Neural progenitor cell (in vitro differentiated cells): ENCODE data around the gene SLC10A7. TPM values are rescaled to one million over a fixed set of nuclear protein-coding genes. Genes with fewer than 3 reads are reported as not detected.

Experiments
- DNase-seq: peaks from one replicate; pipeline ENCODE4 v3.0.0-alpha.2; 2016; ENCODE audit warnings: low spot score
- H2AFZ ChIP-seq: fragments of 200-600 bp; sonication (generic); replicated peaks from 2 replicates; pipeline ENCODE4 v1.6.1; 2016; ENCODE audit warnings: antibody characterized with exemption
- H3F3A ChIP-seq: fragments of 200-600 bp; sonication (generic); 2 replicates; pipeline ENCODE4 v1.6.1; 2016; ENCODE audit warnings: antibody characterized with exemption, low read depth
- H3K27ac ChIP-seq: fragments of 200-600 bp; sonication (generic); 2 replicates; pipeline ENCODE4 v1.5.1; 2016; ENCODE audit warnings: mild to moderate bottlenecking
- H3K27me3 ChIP-seq: fragments of 200-600 bp; sonication (generic); 2 replicates; pipeline ENCODE4 v1.6.1; 2016; ENCODE audit warnings: mild to moderate bottlenecking, moderate library complexity
- H3K36me3 ChIP-seq: fragments of 200-600 bp; sonication (generic); 2 replicates; pipeline ENCODE4 v1.5.1; 2016
- H3K4me1 ChIP-seq: fragments of 200-600 bp; sonication (generic); 2 replicates; pipeline ENCODE4 v1.6.1; 2016; ENCODE audit warnings: mixed run types
- H3K4me2 ChIP-seq: fragments of 200-600 bp; sonication (generic); 2 replicates; pipeline ENCODE4 v1.6.1; 2016
- H3K4me3 ChIP-seq: fragments of 200-600 bp; sonication (generic); 2 replicates; pipeline ENCODE4 v1.5.1; 2016
- H3K79me2 ChIP-seq: fragments of 200-600 bp; sonication (generic); 2 replicates; pipeline ENCODE4 v1.6.1; 2016; ENCODE audit warnings: low read depth
- H3K9ac ChIP-seq: fragments of 200-600 bp; sonication (generic); 2 replicates; pipeline ENCODE4 v1.6.1; 2016
- H3K9me3 ChIP-seq: fragments of 200-600 bp; sonication (generic); 2 replicates; pipeline ENCODE4 v1.5.1; 2016; ENCODE audit warnings: low read depth
- H4K20me1 ChIP-seq: fragments of 200-600 bp; sonication (generic); 2 replicates; pipeline ENCODE4 v1.6.1; 2016; ENCODE audit warnings: low read depth
- H3K27ac Mint-ChIP-seq: 3 replicates; pipeline ENCODE4 v1.8.0; 2021; ENCODE audit warnings: mixed read lengths
- H3K27me3 Mint-ChIP-seq: 2 replicates; pipeline ENCODE4 v1.8.0; 2022; ENCODE audit warnings: low read depth, mild to moderate bottlenecking, inconsistent platforms, moderate library complexity, mixed read lengths; ENCODE audit not compliant: insufficient read depth
- H3K36me3 Mint-ChIP-seq: 3 replicates; pipeline ENCODE4 v1.8.0; 2021; ENCODE audit warnings: mixed read lengths
- H3K4me1 Mint-ChIP-seq: 3 replicates; pipeline ENCODE4 v1.8.0; 2021; ENCODE audit warnings: mixed read lengths
- H3K4me3 Mint-ChIP-seq: 3 replicates; pipeline ENCODE4 v1.8.0; 2021; ENCODE audit warnings: mild to moderate bottlenecking, moderate library complexity, mixed read lengths
- H3K9me3 Mint-ChIP-seq: 3 replicates; pipeline ENCODE4 v1.8.0; 2020; ENCODE audit warnings: mixed read lengths
- CTCF ChIP-seq: fragments of 200-600 bp; sonication (generic); IDR thresholded peaks from 2 replicates; pipeline ENCODE4 v1.5.1; 2017; ENCODE audit warnings: antibody characterized with exemption, mild to moderate bottlenecking
- EZH2 ChIP-seq: fragments of 200-600 bp; sonication (generic); IDR thresholded peaks from 2 replicates; pipeline ENCODE4 v1.6.1; 2017; ENCODE audit warnings: antibody characterized with exemption, mild to moderate bottlenecking, moderate library complexity
- EZH2phosphoT487 ChIP-seq: fragments of 200-600 bp; sonication (generic); IDR thresholded peaks from 2 replicates; pipeline ENCODE4 v1.6.1; 2017; ENCODE audit warnings: antibody characterized with exemption
- total RNA-seq: library from RNA; depleted of rRNA; stranded (reverse); fragments of >200 nt; gene quantifications from 2 replicates; pipeline ENCODE4 v1.2.3, GENCODE V29; 2015; ENCODE audit warnings: low replicate concordance

Gene SLC10A7
- total RNA-seq, 1 donor from 2014 or later, result 9.9 TPM

DNA sequence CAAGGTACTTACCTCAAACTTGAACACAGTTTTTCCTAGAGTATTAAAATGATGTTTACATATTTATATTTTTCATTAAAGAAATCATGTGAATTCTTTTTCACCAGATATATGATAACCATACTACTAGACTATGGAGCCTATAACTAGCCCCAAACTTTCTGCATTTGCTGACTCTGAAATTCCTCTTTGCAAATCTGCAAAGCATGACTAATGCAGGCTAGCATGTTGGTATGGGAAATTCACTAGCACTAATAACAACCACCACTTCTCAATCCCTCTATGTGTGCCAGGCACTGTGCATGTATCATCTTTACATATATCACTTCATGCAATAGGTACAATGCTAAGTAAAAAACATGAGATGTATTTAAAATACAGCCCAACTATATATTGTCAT lies 51.1 kb downstream of the SLC10A7 start:
- H3K36me3 Mint-ChIP-seq, result no peaks in the 10 kb centered on the region
- H2AFZ ChIP-seq, result no peak overlapping the region
- no peaks in the 10 kb centered on the region for H4K20me1 ChIP-seq
- H3K27ac Mint-ChIP-seq, result no peak overlapping the region
- no peak overlapping the region for H3K9ac ChIP-seq
- H3K36me3 ChIP-seq, result no peaks in the 10 kb centered on the region
- no peak for DNase-seq
- H3K9me3 ChIP-seq, result no peaks in the 10 kb centered on the region
- TF ChIP-seq EZH2phosphoT487 (no peak), CTCF (no peak), EZH2 (no peak)
- H3K27me3 ChIP-seq, result no peaks in the 10 kb centered on the region
- H3K4me3 Mint-ChIP-seq, result no peak overlapping the region
- no peaks in the 10 kb centered on the region for H3K27me3 Mint-ChIP-seq
- H3K4me2 ChIP-seq, result no peak overlapping the region
- no peaks in the 10 kb centered on the region for H3K79me2 ChIP-seq
- no peak overlapping the region for H3K27ac ChIP-seq
- no peaks in the 10 kb centered on the region for H3K9me3 Mint-ChIP-seq
- H3K4me3 ChIP-seq, result no peak overlapping the region
- peaks cover 25% of the 10 kb centered on the region for H3K4me1 Mint-ChIP-seq
- peaks cover 19% of the 10 kb centered on the region for H3K4me1 ChIP-seq
- no peaks in the 10 kb centered on the region for H3F3A ChIP-seq

DNA sequence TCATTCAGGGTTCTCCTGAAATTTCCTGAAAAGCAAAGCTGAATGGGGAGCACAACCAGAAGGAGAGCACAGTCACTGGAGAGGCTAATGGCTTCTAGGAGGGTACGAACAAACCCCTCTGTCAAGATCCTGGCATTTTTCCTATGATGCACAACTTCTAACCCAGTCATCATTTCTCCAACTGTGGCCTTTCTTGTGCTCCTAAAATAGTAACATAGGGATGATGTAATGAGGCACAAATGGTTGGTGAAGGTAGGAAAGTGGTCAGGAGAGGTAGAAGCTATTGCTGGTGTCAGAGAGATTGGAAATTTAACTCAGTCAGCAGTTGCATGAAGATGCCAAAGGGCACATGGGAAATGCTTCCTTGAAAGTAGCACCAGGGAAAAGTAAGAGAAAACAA lies 52.7 kb downstream of the SLC10A7 start:
- no peak overlapping the region for H3K4me3 ChIP-seq
- Mint-ChIP-seq H3K4me1 (peaks cover 27% of the 10 kb centered on the region), H3K36me3 (no peaks in the 10 kb centered on the region), H3K4me3 (no peak overlapping the region), H3K27ac (no peak overlapping the region), H3K9me3 (no peaks in the 10 kb centered on the region), H3K27me3 (no peaks in the 10 kb centered on the region)
- H3K9me3 ChIP-seq, result no peaks in the 10 kb centered on the region
- H3K4me1 ChIP-seq, result peaks cover 19% of the 10 kb centered on the region
- no peak for TF ChIP-seq EZH2
- no peak for TF ChIP-seq CTCF
- TF ChIP-seq EZH2phosphoT487, result no peak
- H3F3A ChIP-seq, result no peaks in the 10 kb centered on the region
- H2AFZ ChIP-seq, result no peak overlapping the region
- no peak overlapping the region for H3K9ac ChIP-seq
- DNase-seq, result no peak
- no peaks in the 10 kb centered on the region for H3K27me3 ChIP-seq
- H3K4me2 ChIP-seq, result no peak overlapping the region
- H3K36me3 ChIP-seq, result no peaks in the 10 kb centered on the region
- no peaks in the 10 kb centered on the region for H4K20me1 ChIP-seq
- no peak overlapping the region for H3K27ac ChIP-seq
- no peaks in the 10 kb centered on the region for H3K79me2 ChIP-seq

DNA sequence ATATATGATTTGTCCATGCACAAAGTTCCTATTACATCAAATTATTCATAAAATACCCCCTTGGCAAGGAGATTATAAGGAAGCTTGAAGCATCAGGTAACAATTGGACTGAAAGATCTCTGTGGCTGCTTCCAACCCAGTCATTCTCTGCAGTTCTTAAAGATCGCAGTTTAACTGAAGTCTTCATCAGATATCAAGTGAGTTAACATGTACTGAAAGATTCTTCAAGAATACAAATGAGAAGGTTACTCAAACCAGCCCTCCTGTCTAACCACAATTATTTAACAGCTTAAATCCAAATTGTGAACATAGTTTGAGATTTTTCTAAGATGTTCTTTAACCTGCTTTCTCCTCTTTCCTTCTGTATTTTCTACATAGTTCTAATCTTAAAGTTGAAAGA lies 56.1 kb downstream of the SLC10A7 start:
- no peaks in the 10 kb centered on the region for H3K27me3 ChIP-seq
- H3F3A ChIP-seq, result no peaks in the 10 kb centered on the region
- no peaks in the 10 kb centered on the region for H3K36me3 ChIP-seq
- DNase-seq, result no peak
- no peak for TF ChIP-seq EZH2phosphoT487
- no peak for TF ChIP-seq EZH2
- TF ChIP-seq CTCF, result no peak
- no peaks in the 10 kb centered on the region for H3K9me3 ChIP-seq
- H3K4me3 ChIP-seq, result no peak overlapping the region
- no peak overlapping the region for H2AFZ ChIP-seq
- Mint-ChIP-seq H3K4me3 (no peak overlapping the region), H3K9me3 (no peaks in the 10 kb centered on the region), H3K27me3 (no peaks in the 10 kb centered on the region), H3K27ac (no peak overlapping the region), H3K4me1 (peaks cover 15% of the 10 kb centered on the region), H3K36me3 (no peaks in the 10 kb centered on the region)
- no peaks in the 10 kb centered on the region for H3K79me2 ChIP-seq
- peaks cover 14% of the 10 kb centered on the region for H3K4me1 ChIP-seq
- H3K4me2 ChIP-seq, result no peak overlapping the region
- no peak overlapping the region for H3K9ac ChIP-seq
- H4K20me1 ChIP-seq, result no peaks in the 10 kb centered on the region
- H3K27ac ChIP-seq, result no peak overlapping the region
